ENCODE results near the gene HNF4A. TPM values are rescaled to one million over a fixed set of nuclear protein-coding genes. Genes with fewer than 3 reads are reported as not detected.

The HNF4A gene
- total and polyA plus RNA-seq, 2 of the 13 experiments (the other 11 are each of a cell fraction or from before 2014, with no cell fraction given) = 80.9 to 169 TPM

- no peak for TF ChIP-seq GLMP (CRISPR knock-in tag; IDR thresholded peaks at IDR 0.05; ENCODE audit: borderline replicate concordance)
- TF ChIP-seq ZNF34 (CRISPR knock-in tag; IDR thresholded peaks at IDR 0.05; ENCODE audit: borderline replicate concordance) = peak; percentile 92; the same call in 1 of the 2 replicates
- TF ChIP-seq THAP7 (CRISPR knock-in tag; IDR thresholded peaks at IDR 0.05) = 0 out of 2 replicates have a peak, but pooled peaks have one; percentile 74
- TF ChIP-seq DRAP1 (CRISPR knock-in tag; IDR thresholded peaks at IDR 0.05) = peak; percentile 8; the same call in 1 of the 2 replicates
- TF ChIP-seq TEF (CRISPR knock-in tag; IDR thresholded peaks at IDR 0.05) = no peak
- peak; percentile 60; the same call in 1 of the 2 replicates for TF ChIP-seq U2AF2 (IDR thresholded peaks at IDR 0.05; ENCODE audit: low read depth, low read length)
- TF ChIP-seq TEAD2 (CRISPR knock-in tag; IDR thresholded peaks at IDR 0.05) = no peak
- TF ChIP-seq IRF1 (CRISPR knock-in tag; IDR thresholded peaks at IDR 0.05; ENCODE audit: low read depth) = no peak
- peak; percentile 53 for TF ChIP-seq TEAD3 (CRISPR knock-in tag; optimal IDR thresholded peaks at IDR 0.05; ENCODE audit: borderline replicate concordance)
- peak; percentile 83; the same call in 1 of the 2 replicates for TF ChIP-seq ZSCAN25 (CRISPR knock-in tag; IDR thresholded peaks at IDR 0.05)
- TF ChIP-seq NFKBIZ (CRISPR knock-in tag; IDR thresholded peaks at IDR 0.05) = peak; percentile 59; the same call in 1 of the 2 replicates
- TF ChIP-seq PITX1 (CRISPR knock-in tag; IDR thresholded peaks at IDR 0.05) = peak; percentile 43; the same call in 1 of the 2 replicates
- TF ChIP-seq ZNF766 (CRISPR knock-in tag; IDR thresholded peaks at IDR 0.05; ENCODE audit: borderline replicate concordance) = peak; percentile 62; the same call in 1 of the 2 replicates
- peak; percentile 82; the same call in 1 of the 2 replicates for TF ChIP-seq SNAI1 (CRISPR knock-in tag; IDR thresholded peaks at IDR 0.05; ENCODE audit: borderline replicate concordance)
- peak; percentile 54 for TF ChIP-seq RBM39 (IDR thresholded peaks at IDR 0.05; ENCODE audit: low read depth, low read length, poor library complexity, severe bottlenecking)
- TF ChIP-seq ZUFSP (CRISPR knock-in tag; IDR thresholded peaks at IDR 0.05; ENCODE audit: borderline replicate concordance) = no peak
- peak; percentile 82; the same call in 1 of the 2 replicates for TF ChIP-seq ZNF331 (CRISPR knock-in tag; IDR thresholded peaks at IDR 0.05)
- 0 out of 2 replicates have a peak, but pooled peaks have one; percentile 40 for TF ChIP-seq SP2 (CRISPR knock-in tag; IDR thresholded peaks at IDR 0.05)
- TF ChIP-seq MXD3 (CRISPR knock-in tag; IDR thresholded peaks at IDR 0.05) = peak; percentile 73; the same call in 1 of the 2 replicates
- no peak for TF ChIP-seq FOXP1 (IDR thresholded peaks at IDR 0.05)
- TF ChIP-seq FOXP1 (CRISPR knock-in tag; IDR thresholded peaks at IDR 0.05) = 0 out of 2 replicates have a peak, but pooled peaks have one; percentile 33
- no peak for TF ChIP-seq CC2D1A (CRISPR knock-in tag; IDR thresholded peaks at IDR 0.05)
- TF ChIP-seq ZNF44 (CRISPR knock-in tag; IDR thresholded peaks at IDR 0.05) = 0 out of 2 replicates have a peak, but pooled peaks have one; percentile 20
These were observed 47.1 kb downstream of the HNF4A start (continued) for GRCh38 chr20:44402391-44403193.
